H1 (cell line): ENCODE measurements around the gene TWIST2. TPM values are rescaled to one million over a fixed set of nuclear protein-coding genes. Genes with fewer than 3 reads are reported as not detected.

ENCODE experiments used
- ATF2 ChIP-seq: IDR thresholded peaks from 2 replicates; pipeline ENCODE4 v1.6.1; 2012; ENCODE audit warnings: low read length, inconsistent platforms
- BACH1 ChIP-seq: IDR thresholded peaks from 2 replicates; pipeline ENCODE4 v1.6.1; 2012; ENCODE audit warnings: low read length, improper control_type of control experiment
- KDM1A ChIP-seq: fragments of 200-600, 300-600 bp; sonication (generic); IDR thresholded peaks from 2 replicates; pipeline ENCODE4 v1.7.1; 2016; ENCODE audit warnings: mild to moderate bottlenecking, low read length, borderline replicate concordance
- KDM4A ChIP-seq: IDR thresholded peaks from one replicate; pipeline ENCODE4 v1.7.1; 2012; ENCODE audit warnings: low read depth, mild to moderate bottlenecking, moderate library complexity, low read length, inconsistent platforms; ENCODE audit not compliant: severe bottlenecking
- MAX ChIP-seq: IDR thresholded peaks from 2 replicates; pipeline ENCODE4 v1.6.1; 2012; ENCODE audit warnings: inconsistent platforms
- RXRA ChIP-seq: IDR thresholded peaks from 2 replicates; pipeline ENCODE4 v1.6.1; 2011; ENCODE audit warnings: low read depth, mild to moderate bottlenecking, low read length, moderate library complexity; ENCODE audit not compliant: insufficient read depth
- SIX5 ChIP-seq: IDR thresholded peaks from 2 replicates; pipeline ENCODE4 v1.6.1; 2011; ENCODE audit warnings: mild to moderate bottlenecking, low read depth, low read length
- SUZ12 ChIP-seq: fragments of 200-600 bp; sonication (generic); IDR thresholded peaks from 2 replicates; pipeline ENCODE4 v1.6.1; 2012; ENCODE audit warnings: mild to moderate bottlenecking, inconsistent platforms, low read length, moderate library complexity, mixed read lengths
- polyA plus RNA-seq, 7 experiments: library from polyadenylated mRNA; depleted of rRNA in 3 of 7; stranded (reverse) in 5 of 7; unstranded in 2 of 7; fragments of >200 nt in 5 of 7; fragments of 200-250 nt in 2 of 7; gene quantifications; 1 replicate in 5 of 7; 2 replicates in 1 of 7; 4 replicates in 1 of 7; pipeline versions ENCODE4 v1.2.1 to v1.2.3, GENCODE V29; 2011 to 2013; ENCODE audit warnings: missing spikeins in 2 of 7, mixed read lengths in 2 of 7
- total RNA-seq: library from RNA; stranded (reverse); fragmentation: NEBNext Ultra II Directional; extraction: Animal tissue kit (Norgen Biotek cat#: 25700); gene quantifications from 2 replicates; pipeline ENCODE4 v1.2.1, GENCODE V29; 2021
- TF ChIP-seq, protein P1 (sequence below): fragments of 300-600 bp; sonication (generic); IDR thresholded peaks from 2 replicates; pipeline ENCODE4 v1.7.1; 2012; ENCODE audit warnings: low read length, moderate library complexity, mild to moderate bottlenecking, inconsistent platforms; ENCODE audit not compliant: insufficient replicate concordance

TWIST2 gene
- total and polyA plus RNA-seq, 2 of the 8 experiments (the other 6 are each of a cell fraction or from before 2014, with no cell fraction given), result 2.6 to 4.3 TPM

DNA sequence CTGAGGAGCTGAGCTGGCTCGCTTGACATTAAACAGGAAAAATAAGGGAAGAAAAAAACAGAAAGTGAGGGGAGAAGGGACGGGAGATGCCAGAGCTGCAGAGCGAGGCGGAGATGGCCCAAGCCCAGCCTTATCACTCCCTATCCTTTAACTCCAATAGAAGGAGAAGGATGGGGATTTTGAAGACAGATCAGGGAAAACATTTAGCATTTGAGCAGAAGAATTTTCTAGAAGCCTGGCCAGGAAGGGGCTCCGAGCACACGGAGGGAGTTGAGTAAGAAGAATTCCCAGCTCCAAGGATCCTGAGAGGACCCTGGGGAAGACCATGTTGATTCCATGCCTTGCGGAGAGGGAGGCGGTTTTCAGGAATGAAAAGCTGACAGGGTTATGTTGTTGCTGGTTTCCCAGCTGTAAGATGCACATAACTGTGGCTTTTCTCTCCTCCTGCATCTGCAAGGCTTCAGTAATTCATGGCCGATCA lies 35.6 kb downstream of the TWIST2 start (continued):
- TF ChIP-seq, protein P1, sequence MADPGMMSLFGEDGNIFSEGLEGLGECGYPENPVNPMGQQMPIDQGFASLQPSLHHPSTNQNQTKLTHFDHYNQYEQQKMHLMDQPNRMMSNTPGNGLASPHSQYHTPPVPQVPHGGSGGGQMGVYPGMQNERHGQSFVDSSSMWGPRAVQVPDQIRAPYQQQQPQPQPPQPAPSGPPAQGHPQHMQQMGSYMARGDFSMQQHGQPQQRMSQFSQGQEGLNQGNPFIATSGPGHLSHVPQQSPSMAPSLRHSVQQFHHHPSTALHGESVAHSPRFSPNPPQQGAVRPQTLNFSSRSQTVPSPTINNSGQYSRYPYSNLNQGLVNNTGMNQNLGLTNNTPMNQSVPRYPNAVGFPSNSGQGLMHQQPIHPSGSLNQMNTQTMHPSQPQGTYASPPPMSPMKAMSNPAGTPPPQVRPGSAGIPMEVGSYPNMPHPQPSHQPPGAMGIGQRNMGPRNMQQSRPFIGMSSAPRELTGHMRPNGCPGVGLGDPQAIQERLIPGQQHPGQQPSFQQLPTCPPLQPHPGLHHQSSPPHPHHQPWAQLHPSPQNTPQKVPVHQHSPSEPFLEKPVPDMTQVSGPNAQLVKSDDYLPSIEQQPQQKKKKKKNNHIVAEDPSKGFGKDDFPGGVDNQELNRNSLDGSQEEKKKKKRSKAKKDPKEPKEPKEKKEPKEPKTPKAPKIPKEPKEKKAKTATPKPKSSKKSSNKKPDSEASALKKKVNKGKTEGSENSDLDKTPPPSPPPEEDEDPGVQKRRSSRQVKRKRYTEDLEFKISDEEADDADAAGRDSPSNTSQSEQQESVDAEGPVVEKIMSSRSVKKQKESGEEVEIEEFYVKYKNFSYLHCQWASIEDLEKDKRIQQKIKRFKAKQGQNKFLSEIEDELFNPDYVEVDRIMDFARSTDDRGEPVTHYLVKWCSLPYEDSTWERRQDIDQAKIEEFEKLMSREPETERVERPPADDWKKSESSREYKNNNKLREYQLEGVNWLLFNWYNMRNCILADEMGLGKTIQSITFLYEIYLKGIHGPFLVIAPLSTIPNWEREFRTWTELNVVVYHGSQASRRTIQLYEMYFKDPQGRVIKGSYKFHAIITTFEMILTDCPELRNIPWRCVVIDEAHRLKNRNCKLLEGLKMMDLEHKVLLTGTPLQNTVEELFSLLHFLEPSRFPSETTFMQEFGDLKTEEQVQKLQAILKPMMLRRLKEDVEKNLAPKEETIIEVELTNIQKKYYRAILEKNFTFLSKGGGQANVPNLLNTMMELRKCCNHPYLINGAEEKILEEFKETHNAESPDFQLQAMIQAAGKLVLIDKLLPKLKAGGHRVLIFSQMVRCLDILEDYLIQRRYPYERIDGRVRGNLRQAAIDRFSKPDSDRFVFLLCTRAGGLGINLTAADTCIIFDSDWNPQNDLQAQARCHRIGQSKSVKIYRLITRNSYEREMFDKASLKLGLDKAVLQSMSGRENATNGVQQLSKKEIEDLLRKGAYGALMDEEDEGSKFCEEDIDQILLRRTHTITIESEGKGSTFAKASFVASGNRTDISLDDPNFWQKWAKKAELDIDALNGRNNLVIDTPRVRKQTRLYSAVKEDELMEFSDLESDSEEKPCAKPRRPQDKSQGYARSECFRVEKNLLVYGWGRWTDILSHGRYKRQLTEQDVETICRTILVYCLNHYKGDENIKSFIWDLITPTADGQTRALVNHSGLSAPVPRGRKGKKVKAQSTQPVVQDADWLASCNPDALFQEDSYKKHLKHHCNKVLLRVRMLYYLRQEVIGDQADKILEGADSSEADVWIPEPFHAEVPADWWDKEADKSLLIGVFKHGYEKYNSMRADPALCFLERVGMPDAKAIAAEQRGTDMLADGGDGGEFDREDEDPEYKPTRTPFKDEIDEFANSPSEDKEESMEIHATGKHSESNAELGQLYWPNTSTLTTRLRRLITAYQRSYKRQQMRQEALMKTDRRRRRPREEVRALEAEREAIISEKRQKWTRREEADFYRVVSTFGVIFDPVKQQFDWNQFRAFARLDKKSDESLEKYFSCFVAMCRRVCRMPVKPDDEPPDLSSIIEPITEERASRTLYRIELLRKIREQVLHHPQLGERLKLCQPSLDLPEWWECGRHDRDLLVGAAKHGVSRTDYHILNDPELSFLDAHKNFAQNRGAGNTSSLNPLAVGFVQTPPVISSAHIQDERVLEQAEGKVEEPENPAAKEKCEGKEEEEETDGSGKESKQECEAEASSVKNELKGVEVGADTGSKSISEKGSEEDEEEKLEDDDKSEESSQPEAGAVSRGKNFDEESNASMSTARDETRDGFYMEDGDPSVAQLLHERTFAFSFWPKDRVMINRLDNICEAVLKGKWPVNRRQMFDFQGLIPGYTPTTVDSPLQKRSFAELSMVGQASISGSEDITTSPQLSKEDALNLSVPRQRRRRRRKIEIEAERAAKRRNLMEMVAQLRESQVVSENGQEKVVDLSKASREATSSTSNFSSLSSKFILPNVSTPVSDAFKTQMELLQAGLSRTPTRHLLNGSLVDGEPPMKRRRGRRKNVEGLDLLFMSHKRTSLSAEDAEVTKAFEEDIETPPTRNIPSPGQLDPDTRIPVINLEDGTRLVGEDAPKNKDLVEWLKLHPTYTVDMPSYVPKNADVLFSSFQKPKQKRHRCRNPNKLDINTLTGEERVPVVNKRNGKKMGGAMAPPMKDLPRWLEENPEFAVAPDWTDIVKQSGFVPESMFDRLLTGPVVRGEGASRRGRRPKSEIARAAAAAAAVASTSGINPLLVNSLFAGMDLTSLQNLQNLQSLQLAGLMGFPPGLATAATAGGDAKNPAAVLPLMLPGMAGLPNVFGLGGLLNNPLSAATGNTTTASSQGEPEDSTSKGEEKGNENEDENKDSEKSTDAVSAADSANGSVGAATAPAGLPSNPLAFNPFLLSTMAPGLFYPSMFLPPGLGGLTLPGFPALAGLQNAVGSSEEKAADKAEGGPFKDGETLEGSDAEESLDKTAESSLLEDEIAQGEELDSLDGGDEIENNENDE, result no peak
- TF ChIP-seq RXRA (no peak), ATF2 (no peak), KDM1A (no peak), KDM4A (no peak), SUZ12 (no peak), SIX5 (no peak), MAX (no peak), BACH1 (no peak)
